K562 (cell line): ENCODE data around the gene TBRG1. TPM values are rescaled to one million over a fixed set of nuclear protein-coding genes. Genes with fewer than 3 reads are reported as not detected.

Source experiments
- BMI1 ChIP-seq: fragments of 150-350 bp; IDR thresholded peaks from 2 replicates; pipeline ENCODE4 v1.6.1; 2014; ENCODE audit warnings: low read length
- GABPB2 ChIP-seq: fragments of 250-450 bp; sonication (Bioruptor Pico); conservative IDR thresholded peaks from 2 replicates; pipeline ENCODE4 v1.5.1; 2021; ENCODE audit warnings: mild to moderate bottlenecking
- HSF4 ChIP-seq: fragments of 250-450 bp; sonication (Bioruptor Pico); IDR thresholded peaks from 2 replicates; pipeline ENCODE4 v2.1.2; 2022; ENCODE audit warnings: mild to moderate bottlenecking, moderate library complexity, borderline replicate concordance
- KDM1A ChIP-seq, 2 experiments: fragments of 450-650 bp; IDR thresholded peaks; 2 replicates each; pipeline ENCODE4 v1.6.1; 2016; ENCODE audit warnings: mild to moderate bottlenecking in 2 of 2
- NCOA1 ChIP-seq: fragments of 450-650 bp; IDR thresholded peaks from 2 replicates; pipeline ENCODE4 v1.6.1; 2016; ENCODE audit warnings: low read depth
- POLR2B ChIP-seq: fragments of 450-650 bp; IDR thresholded peaks from 2 replicates; pipeline ENCODE4 v1.6.1; 2018; ENCODE audit warnings: low read depth; ENCODE audit not compliant: partially characterized antibody
- SMC3 ChIP-seq: conservative IDR thresholded peaks from 2 replicates; pipeline ENCODE4 v1.6.1; 2011; ENCODE audit warnings: low read depth, low read length, improper control_type of control experiment; ENCODE audit not compliant: insufficient read depth
- TEAD2 ChIP-seq: fragments of 450-650 bp; IDR thresholded peaks from 2 replicates; pipeline ENCODE4 v1.6.1; 2016; ENCODE audit warnings: missing genetic modification characterization, control low read depth, missing compliant biosample characterization
- THRAP3 ChIP-seq: fragments of 450-650 bp; IDR thresholded peaks from 2 replicates; pipeline ENCODE4 v1.6.1; 2016; ENCODE audit warnings: mild to moderate bottlenecking, inconsistent platforms, borderline replicate concordance
- U2AF2 ChIP-seq: fragments of 200-400 bp; formaldehyde crosslinking; optimal IDR thresholded peaks from 2 replicates; pipeline ENCODE3; 2017; ENCODE audit warnings: low read depth, mild to moderate bottlenecking, low read length
- ZNF3 ChIP-seq: fragments of 250-450 bp; sonication (Bioruptor Pico); IDR thresholded peaks from 2 replicates; pipeline ENCODE4 v1.5.0; 2021; ENCODE audit warnings: mild to moderate bottlenecking, moderate library complexity
- polyA plus RNA-seq, 8 experiments: library from polyadenylated mRNA; depleted of rRNA in 4 of 8; stranded (reverse) in 5 of 8; unstranded in 3 of 8; fragments of >200 nt; fragmentation: Nextera tagmentation in 2 of 8; fragmentation: Illumina TruSeq in 1 of 8; extraction: Ambion mirVana in 2 of 8; extraction: Trizol in 1 of 8; gene quantifications; 2 replicates each; pipeline versions ENCODE4 v1.2.1 to v1.2.3, GENCODE V29; 2011 to 2014; ENCODE audit warnings: inconsistent platforms in 1 of 8, missing spikeins in 1 of 8
- total RNA-seq, 7 experiments: library from RNA; depleted of rRNA in 6 of 7; stranded (reverse); fragments of >200 nt in 6 of 7; fragmentation: Illumina TruSeq in 2 of 7; extraction: Trizol in 2 of 7; gene quantifications; 2 replicates each; pipeline versions ENCODE4 v1.2.1 to v1.2.3, GENCODE V29; 2011 to 2021; ENCODE audit warnings: low replicate concordance in 1 of 7
- TF ChIP-seq, protein P1 (sequence below), 2 experiments: fragments of 450-650 bp; IDR thresholded peaks; 2 replicates each; pipeline ENCODE4 v1.6.1; 2016; ENCODE audit warnings: mild to moderate bottlenecking in 2 of 2, borderline replicate concordance in 1 of 2, low read depth in 1 of 2, moderate library complexity in 1 of 2
- TF ChIP-seq, protein P2 (sequence below): fragments of 250-450 bp; sonication (Bioruptor Pico); IDR thresholded peaks from 2 replicates; pipeline ENCODE4 v1.8.0; 2022; ENCODE audit warnings: inconsistent platforms, mild to moderate bottlenecking, moderate library complexity, borderline replicate concordance
- TF ChIP-seq, protein P3 (sequence below): fragments of 450-650 bp; IDR thresholded peaks from one replicate; pipeline ENCODE4 v1.6.1; 2018; ENCODE audit warnings: mild to moderate bottlenecking, moderate library complexity; ENCODE audit not compliant: partially characterized antibody

TBRG1 gene
- total and polyA plus RNA-seq, 9 of the 15 experiments (the other 6 are each of a cell fraction or from before 2014, with no cell fraction given) = 8.7 to 30.0 (median 20.2) TPM

DNA sequence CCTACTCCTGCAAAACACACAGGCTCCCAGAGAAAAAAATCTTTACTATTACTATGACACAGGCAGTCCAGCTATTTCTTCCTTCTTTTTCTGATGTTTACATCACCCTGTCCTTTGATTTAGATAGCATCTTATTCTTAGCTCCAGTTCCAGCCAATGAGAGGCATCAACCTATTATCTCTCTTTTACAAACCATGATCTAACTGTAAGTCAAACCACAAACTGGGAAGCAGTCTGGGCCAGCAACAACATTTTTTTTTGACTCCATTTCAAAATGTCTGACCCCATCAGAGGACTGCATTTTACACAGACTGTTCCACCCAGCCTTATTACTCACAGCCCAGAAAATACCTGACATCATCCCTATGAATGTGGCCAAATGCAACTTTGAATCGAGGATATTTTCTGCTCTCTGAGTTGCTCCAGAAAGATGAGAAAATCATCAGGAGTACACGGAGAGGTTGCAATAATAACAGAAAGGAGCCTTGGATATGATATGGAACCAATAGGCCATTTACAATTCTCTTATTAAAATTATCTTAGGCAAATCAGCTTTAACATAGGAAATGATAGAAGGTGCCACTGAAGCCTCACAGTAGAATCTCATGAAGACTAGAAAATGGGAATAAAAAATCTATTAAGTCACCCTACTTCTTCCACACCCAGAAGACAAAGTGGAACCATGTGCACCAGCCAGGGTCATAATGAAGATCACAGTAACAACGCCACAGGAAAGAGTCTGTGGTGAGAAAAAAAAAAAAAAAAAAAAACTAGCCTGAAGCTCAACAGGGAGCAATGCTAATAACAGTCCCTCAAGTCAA is 21.2 kb downstream of the TBRG1 start (continued):
- TF ChIP-seq, protein P1, sequence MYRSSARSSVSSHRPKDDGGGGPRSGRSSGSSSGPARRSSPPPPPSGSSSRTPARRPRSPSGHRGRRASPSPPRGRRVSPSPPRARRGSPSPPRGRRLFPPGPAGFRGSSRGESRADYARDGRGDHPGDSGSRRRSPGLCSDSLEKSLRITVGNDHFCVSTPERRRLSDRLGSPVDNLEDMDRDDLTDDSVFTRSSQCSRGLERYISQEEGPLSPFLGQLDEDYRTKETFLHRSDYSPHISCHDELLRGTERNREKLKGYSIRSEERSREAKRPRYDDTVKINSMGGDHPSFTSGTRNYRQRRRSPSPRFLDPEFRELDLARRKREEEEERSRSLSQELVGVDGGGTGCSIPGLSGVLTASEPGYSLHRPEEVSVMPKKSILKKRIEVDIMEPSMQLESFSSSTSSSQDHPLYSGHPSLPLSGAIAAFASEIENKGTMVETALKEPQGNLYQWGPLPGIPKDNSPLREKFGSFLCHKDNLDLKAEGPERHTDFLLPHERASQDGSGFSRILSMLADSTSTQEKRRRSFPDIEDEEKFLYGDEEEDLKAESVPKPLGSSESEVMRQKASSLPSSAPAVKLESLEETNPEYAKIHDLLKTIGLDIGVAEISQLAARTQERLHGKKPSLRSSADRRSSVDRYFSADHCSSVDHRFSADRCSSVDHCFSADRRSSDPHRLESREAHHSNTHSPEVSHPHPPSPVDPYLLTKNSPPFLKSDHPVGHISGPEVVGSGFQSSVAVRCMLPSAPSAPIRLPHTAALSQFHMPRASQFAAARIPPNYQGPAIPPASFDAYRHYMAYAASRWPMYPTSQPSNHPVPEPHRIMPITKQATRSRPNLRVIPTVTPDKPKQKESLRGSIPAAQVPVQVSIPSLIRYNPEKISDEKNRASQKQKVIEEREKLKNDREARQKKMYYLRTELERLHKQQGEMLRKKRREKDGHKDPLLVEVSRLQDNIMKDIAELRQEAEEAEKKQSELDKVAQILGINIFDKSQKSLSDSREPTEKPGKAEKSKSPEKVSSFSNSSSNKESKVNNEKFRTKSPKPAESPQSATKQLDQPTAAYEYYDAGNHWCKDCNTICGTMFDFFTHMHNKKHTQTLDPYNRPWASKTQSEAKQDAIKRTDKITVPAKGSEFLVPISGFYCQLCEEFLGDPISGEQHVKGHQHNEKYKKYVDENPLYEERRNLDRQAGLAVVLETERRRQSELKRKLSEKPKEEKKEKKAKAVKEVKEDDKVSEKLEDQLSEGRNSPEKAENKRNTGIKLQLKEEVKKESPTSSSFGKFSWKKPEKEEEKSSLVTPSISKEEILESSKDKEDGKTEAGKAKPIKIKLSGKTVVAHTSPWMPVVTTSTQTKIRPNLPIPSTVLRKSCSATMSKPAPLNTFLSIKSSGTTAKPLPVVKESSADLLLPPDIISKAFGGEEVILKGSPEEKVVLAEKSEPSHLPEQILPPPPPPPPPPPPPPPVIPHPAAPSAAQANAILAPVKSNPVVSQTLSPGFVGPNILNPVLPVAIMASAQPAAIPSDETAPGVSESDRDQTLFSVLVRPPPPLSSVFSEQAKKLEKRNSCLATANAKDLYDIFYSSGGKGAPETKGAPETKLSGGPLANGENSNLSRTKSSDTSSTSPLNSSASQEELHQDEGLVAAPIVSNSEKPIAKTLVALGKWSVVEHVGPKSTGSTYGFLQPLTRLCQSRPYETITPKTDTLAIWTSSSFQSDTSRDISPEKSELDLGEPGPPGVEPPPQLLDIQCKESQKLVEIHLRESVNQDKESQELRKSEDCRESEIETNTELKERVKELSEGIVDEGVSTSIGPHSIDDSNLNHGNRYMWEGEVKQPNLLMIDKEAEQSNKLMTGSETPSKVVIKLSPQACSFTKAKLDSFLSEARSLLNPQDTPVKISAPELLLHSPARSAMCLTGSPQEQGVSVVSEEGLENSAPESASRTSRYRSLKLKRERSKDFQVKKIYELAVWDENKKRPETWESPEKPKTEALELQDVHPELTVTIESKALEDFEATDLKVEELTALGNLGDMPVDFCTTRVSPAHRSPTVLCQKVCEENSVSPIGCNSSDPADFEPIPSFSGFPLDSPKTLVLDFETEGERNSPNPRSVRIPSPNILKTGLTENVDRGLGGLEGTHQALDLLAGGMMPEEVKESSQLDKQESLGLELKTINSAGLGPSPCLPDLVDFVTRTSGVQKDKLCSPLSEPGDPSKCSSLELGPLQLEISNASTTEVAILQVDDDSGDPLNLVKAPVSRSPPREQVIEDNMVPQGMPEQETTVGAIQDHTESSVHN (IDR thresholded peaks at IDR 0.05; ENCODE audit: borderline replicate concordance in 1 of 2, low read depth in 1 of 2) = 0 out of 4 replicates have a peak, but pooled peaks of 1 of the 2 experiments have one; percentile 29
- TF ChIP-seq THRAP3 (no peak), POLR2B (peak; percentile 40), TEAD2 (no peak), ZNF3 (CRISPR knock-in tag) (no peak), NCOA1 (0 out of 2 replicates have a peak, but pooled peaks have one; percentile 13), KDM1A (IDR thresholded peaks at IDR 0.05) (peak; percentile 42 to 56; a peak in 2 of 4 replicates), GABPB2 (CRISPR knock-in tag) (no peak), BMI1 (no peak), HSF4 (CRISPR knock-in tag) (no peak), SMC3 (no peak), U2AF2 (no peak)
- TF ChIP-seq, protein P2, sequence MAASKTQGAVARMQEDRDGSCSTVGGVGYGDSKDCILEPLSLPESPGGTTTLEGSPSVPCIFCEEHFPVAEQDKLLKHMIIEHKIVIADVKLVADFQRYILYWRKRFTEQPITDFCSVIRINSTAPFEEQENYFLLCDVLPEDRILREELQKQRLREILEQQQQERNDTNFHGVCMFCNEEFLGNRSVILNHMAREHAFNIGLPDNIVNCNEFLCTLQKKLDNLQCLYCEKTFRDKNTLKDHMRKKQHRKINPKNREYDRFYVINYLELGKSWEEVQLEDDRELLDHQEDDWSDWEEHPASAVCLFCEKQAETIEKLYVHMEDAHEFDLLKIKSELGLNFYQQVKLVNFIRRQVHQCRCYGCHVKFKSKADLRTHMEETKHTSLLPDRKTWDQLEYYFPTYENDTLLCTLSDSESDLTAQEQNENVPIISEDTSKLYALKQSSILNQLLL (CRISPR knock-in tag) = no peak
- TF ChIP-seq, protein P3, sequence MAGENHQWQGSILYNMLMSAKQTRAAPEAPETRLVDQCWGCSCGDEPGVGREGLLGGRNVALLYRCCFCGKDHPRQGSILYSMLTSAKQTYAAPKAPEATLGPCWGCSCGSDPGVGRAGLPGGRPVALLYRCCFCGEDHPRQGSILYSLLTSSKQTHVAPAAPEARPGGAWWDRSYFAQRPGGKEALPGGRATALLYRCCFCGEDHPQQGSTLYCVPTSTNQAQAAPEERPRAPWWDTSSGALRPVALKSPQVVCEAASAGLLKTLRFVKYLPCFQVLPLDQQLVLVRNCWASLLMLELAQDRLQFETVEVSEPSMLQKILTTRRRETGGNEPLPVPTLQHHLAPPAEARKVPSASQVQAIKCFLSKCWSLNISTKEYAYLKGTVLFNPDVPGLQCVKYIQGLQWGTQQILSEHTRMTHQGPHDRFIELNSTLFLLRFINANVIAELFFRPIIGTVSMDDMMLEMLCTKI = no peak
